HepG2 (cell line): Measurements from ENCODE around the gene ZNF277. TPM values are rescaled to one million over a fixed set of nuclear protein-coding genes. Genes with fewer than 3 reads are reported as not detected.

Experiments
- BCL3 ChIP-seq: sonication (generic); formaldehyde crosslinking; IDR thresholded peaks from 2 replicates; pipeline ENCODE4 v1.5.1; 2020; ENCODE audit warnings: mild to moderate bottlenecking, missing genetic modification reagents, moderate library complexity
- CENPT ChIP-seq: sonication (generic); formaldehyde crosslinking; IDR thresholded peaks from 2 replicates; pipeline ENCODE4 v1.8.0; 2022; ENCODE audit warnings: low read depth, mild to moderate bottlenecking, moderate library complexity, missing genetic modification reagents
- CENPX ChIP-seq: sonication (generic); formaldehyde crosslinking; IDR thresholded peaks from 2 replicates; pipeline ENCODE4 v1.9.0; 2021; ENCODE audit warnings: mild to moderate bottlenecking, missing genetic modification reagents, moderate library complexity
- ETV5 ChIP-seq: IDR thresholded peaks from 2 replicates; pipeline ENCODE4 v1.6.1; 2018; ENCODE audit warnings: missing biosample characterization, missing genetic modification reagents, inconsistent platforms, borderline replicate concordance
- HES4 ChIP-seq: sonication (generic); formaldehyde crosslinking; IDR thresholded peaks from 2 replicates; pipeline ENCODE4 v1.9.0; 2021; ENCODE audit warnings: mild to moderate bottlenecking, missing genetic modification reagents, borderline replicate concordance
- HOXA9 ChIP-seq: sonication (generic); formaldehyde crosslinking; IDR thresholded peaks from 2 replicates; pipeline ENCODE4 v1.8.1; 2022; ENCODE audit warnings: missing genetic modification reagents, mild to moderate bottlenecking, moderate library complexity, borderline replicate concordance
- ISX ChIP-seq: sonication (generic); formaldehyde crosslinking; conservative IDR thresholded peaks from 2 replicates; pipeline ENCODE4 v1.5.0; 2020; ENCODE audit warnings: missing genetic modification reagents
- JDP2 ChIP-seq: sonication (generic); formaldehyde crosslinking; IDR thresholded peaks from 2 replicates; pipeline ENCODE4 v1.8.1; 2022; ENCODE audit warnings: missing genetic modification reagents, borderline replicate concordance
- KMT2B ChIP-seq: IDR thresholded peaks from 2 replicates; pipeline ENCODE4 v1.6.1; 2016; ENCODE audit warnings: missing genetic modification reagents, missing compliant biosample characterization
- LCORL ChIP-seq, 2 experiments: fragments of 450-650 bp in 1 of 2; sonication (generic) in 1 of 2; formaldehyde crosslinking in 1 of 2; IDR thresholded peaks; 2 replicates each; pipeline versions ENCODE4 v1.5.0 to v1.6.1; 2017 to 2020; ENCODE audit warnings: antibody characterized with exemption in 1 of 2, missing genetic modification reagents in 1 of 2
- MAFK ChIP-seq, 2 experiments: IDR thresholded peaks in 1 of 2; conservative IDR thresholded peaks in 1 of 2; 2 replicates each; pipeline ENCODE4 v1.6.1; 2011; ENCODE audit warnings: improper control_type of control experiment in 2 of 2, low read length in 2 of 2
- MLLT10 ChIP-seq: sonication (generic); formaldehyde crosslinking; IDR thresholded peaks from 2 replicates; pipeline ENCODE4 v1.4.0; 2020; ENCODE audit warnings: missing genetic modification reagents
- NR2F2 ChIP-seq: IDR thresholded peaks from 2 replicates; pipeline ENCODE4 v1.6.1; 2012; ENCODE audit warnings: low read depth, inconsistent platforms, borderline replicate concordance
- POLR2G ChIP-seq: fragments of 200-400 bp; formaldehyde crosslinking; IDR thresholded peaks from 2 replicates; pipeline ENCODE4 v1.6.1; 2018; ENCODE audit warnings: mild to moderate bottlenecking, low read depth, low read length, moderate library complexity
- SIX1 ChIP-seq: sonication (generic); formaldehyde crosslinking; IDR thresholded peaks from 2 replicates; pipeline ENCODE4 v1.4.0; 2020; ENCODE audit warnings: missing genetic modification reagents, borderline replicate concordance
- SRF ChIP-seq: IDR thresholded peaks from 2 replicates; pipeline ENCODE4 v1.6.1; 2011; ENCODE audit warnings: mild to moderate bottlenecking, low read depth, low read length, moderate library complexity
- ZBTB39 ChIP-seq: sonication (generic); formaldehyde crosslinking; IDR thresholded peaks from 2 replicates; pipeline ENCODE4 v1.5.0; 2020; ENCODE audit warnings: missing genetic modification reagents
- ZFYVE20 ChIP-seq: sonication (generic); formaldehyde crosslinking; IDR thresholded peaks from 2 replicates; pipeline ENCODE4 v1.8.0; 2023; ENCODE audit warnings: low read depth, mild to moderate bottlenecking, moderate library complexity, missing genetic modification reagents, borderline replicate concordance
- ZNF121 ChIP-seq: sonication (generic); formaldehyde crosslinking; IDR thresholded peaks from 2 replicates; pipeline ENCODE4 v1.5.0; 2020; ENCODE audit warnings: mild to moderate bottlenecking, missing genetic modification reagents
- ZNF230 ChIP-seq: sonication (generic); formaldehyde crosslinking; IDR thresholded peaks from 2 replicates; pipeline ENCODE4 v1.4.0; 2020; ENCODE audit warnings: mild to moderate bottlenecking, missing genetic modification reagents
- ZNF558 ChIP-seq: sonication (generic); formaldehyde crosslinking; IDR thresholded peaks from 2 replicates; pipeline ENCODE4 v1.9.0; 2022; ENCODE audit warnings: mild to moderate bottlenecking, missing genetic modification reagents, borderline replicate concordance
- ZNF83 ChIP-seq: sonication (generic); formaldehyde crosslinking; IDR thresholded peaks from 2 replicates; pipeline ENCODE4 v1.4.0; 2020; ENCODE audit warnings: missing genetic modification reagents, mild to moderate bottlenecking, borderline replicate concordance
- polyA plus RNA-seq, 8 experiments: library from polyadenylated mRNA; depleted of rRNA in 3 of 8; stranded (reverse) in 7 of 8; unstranded in 1 of 8; fragments of >200 nt; fragmentation: Illumina TruSeq in 4 of 8; extraction: Trizol in 4 of 8; gene quantifications; 2 replicates each; pipeline versions ENCODE4 v1.2.1 to v1.2.3, GENCODE V29; 2011 to 2016; ENCODE audit warnings: low read depth in 4 of 8, missing spikeins in 1 of 8, mixed read lengths in 1 of 8; ENCODE audit not compliant: insufficient read depth in 1 of 8
- total RNA-seq, 5 experiments: library from RNA; depleted of rRNA; stranded (reverse); fragments of >200 nt; fragmentation: Illumina TruSeq; extraction: Trizol; gene quantifications; 2 replicates each; pipeline ENCODE4 v1.2.3, GENCODE V29; 2016; ENCODE audit warnings: low read depth in 1 of 5
- TF ChIP-seq, protein P1 (sequence below): sonication (generic); formaldehyde crosslinking; IDR thresholded peaks from 2 replicates; pipeline ENCODE4 v1.4.0; 2020; ENCODE audit warnings: missing genetic modification reagents
- TF ChIP-seq, protein P2 (sequence below): sonication (generic); formaldehyde crosslinking; IDR thresholded peaks from 2 replicates; pipeline ENCODE4 v1.4.0; 2020; ENCODE audit warnings: missing genetic modification reagents

ZNF277 gene
- total and polyA plus RNA-seq, 2 of the 13 experiments (the other 11 are each of a cell fraction or from before 2014, with no cell fraction given) = 29.1 to 30.1 TPM

- TF ChIP-seq POLR2G = no peak
- TF ChIP-seq MLLT10 (CRISPR knock-in tag) = no peak
- TF ChIP-seq HOXA9 = no peak
- 0 out of 2 replicates have a peak, but pooled peaks have one; percentile 10 for TF ChIP-seq ZNF121
- no peak for TF ChIP-seq ISX (CRISPR knock-in tag)
- TF ChIP-seq SIX1 (CRISPR knock-in tag) = peak; percentile 70; the same call in 1 of the 2 replicates
- no peak for TF ChIP-seq ZFYVE20 (CRISPR knock-in tag)
- TF ChIP-seq, protein P1, sequence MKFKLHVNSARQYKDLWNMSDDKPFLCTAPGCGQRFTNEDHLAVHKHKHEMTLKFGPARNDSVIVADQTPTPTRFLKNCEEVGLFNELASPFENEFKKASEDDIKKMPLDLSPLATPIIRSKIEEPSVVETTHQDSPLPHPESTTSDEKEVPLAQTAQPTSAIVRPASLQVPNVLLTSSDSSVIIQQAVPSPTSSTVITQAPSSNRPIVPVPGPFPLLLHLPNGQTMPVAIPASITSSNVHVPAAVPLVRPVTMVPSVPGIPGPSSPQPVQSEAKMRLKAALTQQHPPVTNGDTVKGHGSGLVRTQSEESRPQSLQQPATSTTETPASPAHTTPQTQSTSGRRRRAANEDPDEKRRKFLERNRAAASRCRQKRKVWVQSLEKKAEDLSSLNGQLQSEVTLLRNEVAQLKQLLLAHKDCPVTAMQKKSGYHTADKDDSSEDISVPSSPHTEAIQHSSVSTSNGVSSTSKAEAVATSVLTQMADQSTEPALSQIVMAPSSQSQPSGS (CRISPR knock-in tag) = peak; percentile 66; the same call in 1 of the 2 replicates
- TF ChIP-seq HES4 (CRISPR knock-in tag) = no peak
- no peak for TF ChIP-seq LCORL (IDR thresholded peaks at IDR 0.05)
- TF ChIP-seq LCORL (CRISPR knock-in tag; IDR thresholded peaks at IDR 0.05) = peak; percentile 39; the same call in 1 of the 2 replicates
- no peak for TF ChIP-seq ZBTB39 (CRISPR knock-in tag)
- TF ChIP-seq ZNF83 (CRISPR knock-in tag) = no peak
- TF ChIP-seq BCL3 (CRISPR knock-in tag) = no peak
- TF ChIP-seq ETV5 (CRISPR knock-in tag) = peak; percentile 37; the same call in 1 of the 2 replicates
- TF ChIP-seq ZNF230 (CRISPR knock-in tag) = no peak
- TF ChIP-seq, protein P2, sequence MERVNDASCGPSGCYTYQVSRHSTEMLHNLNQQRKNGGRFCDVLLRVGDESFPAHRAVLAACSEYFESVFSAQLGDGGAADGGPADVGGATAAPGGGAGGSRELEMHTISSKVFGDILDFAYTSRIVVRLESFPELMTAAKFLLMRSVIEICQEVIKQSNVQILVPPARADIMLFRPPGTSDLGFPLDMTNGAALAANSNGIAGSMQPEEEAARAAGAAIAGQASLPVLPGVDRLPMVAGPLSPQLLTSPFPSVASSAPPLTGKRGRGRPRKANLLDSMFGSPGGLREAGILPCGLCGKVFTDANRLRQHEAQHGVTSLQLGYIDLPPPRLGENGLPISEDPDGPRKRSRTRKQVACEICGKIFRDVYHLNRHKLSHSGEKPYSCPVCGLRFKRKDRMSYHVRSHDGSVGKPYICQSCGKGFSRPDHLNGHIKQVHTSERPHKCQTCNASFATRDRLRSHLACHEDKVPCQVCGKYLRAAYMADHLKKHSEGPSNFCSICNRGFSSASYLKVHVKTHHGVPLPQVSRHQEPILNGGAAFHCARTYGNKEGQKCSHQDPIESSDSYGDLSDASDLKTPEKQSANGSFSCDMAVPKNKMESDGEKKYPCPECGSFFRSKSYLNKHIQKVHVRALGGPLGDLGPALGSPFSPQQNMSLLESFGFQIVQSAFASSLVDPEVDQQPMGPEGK (CRISPR knock-in tag) = 0 out of 2 replicates have a peak, but pooled peaks have one; percentile 33
- TF ChIP-seq CENPX (CRISPR knock-in tag) = no peak
- TF ChIP-seq MAFK (conservative IDR thresholded peaks at IDR 0.05 in 1 of 2, IDR thresholded peaks at IDR 0.05 in 1 of 2; ENCODE audit: low read length in 2 of 2) = no peak
- TF ChIP-seq CENPT (CRISPR knock-in tag) = no peak
- no peak for TF ChIP-seq SRF
- TF ChIP-seq ZNF558 = no peak
- TF ChIP-seq NR2F2 = peak; percentile 20; the same call in 1 of the 2 replicates
- TF ChIP-seq JDP2 (CRISPR knock-in tag) = no peak
- no peak for TF ChIP-seq KMT2B (CRISPR knock-in tag)
These were observed 12.5 kb upstream of the ZNF277 start (continued) for GRCh38 chr7:112193915-112194502.
